IMR-90 (cell line): Measurements from ENCODE around the gene BANF1. TPM values are rescaled to one million over a fixed set of nuclear protein-coding genes. Genes with fewer than 3 reads are reported as not detected.

Source experiments
- ATAC-seq: fragments of 200-7000 bp; cut with Tn5 transposase; 2 replicates; pipeline ENCODE4 v1.9.1; 2020; ENCODE audit warnings: low read depth, mild to moderate bottlenecking, moderate library complexity
- BruUV-seq: library from RNA; stranded (reverse); fragments of 400-500 nt; replicated peaks from 2 replicates; lab custom pipeline; 2021; lab: Mats Ljungman, UMichigan
- CTCF ChIA-PET: fragments of 300-600 bp; formaldehyde crosslinking; extraction: SDS; loops from one replicate; lab custom pipeline; 2021; ENCODE audit warnings: antibody characterized with exemption; lab: Yijun Ruan, JAX
- POLR2A ChIA-PET: fragments of 300-600 bp; sonication (Branson Sonifier 250); formaldehyde crosslinking; loops from one replicate; lab custom pipeline; 2022; ENCODE audit warnings: antibody characterized with exemption; ENCODE audit not compliant: unreplicated experiment; lab: Charles Lee
- DNase-seq: peaks from one replicate; pipeline ENCODE4 v3.0.0; 2013
- H2AFZ ChIP-seq: replicated peaks from 2 replicates; pipeline ENCODE3; 2013; ENCODE audit warnings: low read length, mild to moderate bottlenecking; ENCODE audit not compliant: poor library complexity
- H2AK5ac ChIP-seq: 2 replicates; pipeline ENCODE4 v1.6.1; 2013; ENCODE audit warnings: low read depth, low read length, inconsistent platforms
- H2AK9ac ChIP-seq: replicated peaks from 2 replicates; pipeline ENCODE3; 2013; ENCODE audit warnings: mild to moderate bottlenecking, low read depth, low read length, moderate library complexity; ENCODE audit not compliant: poor library complexity
- H2BK120ac ChIP-seq: 2 replicates; pipeline ENCODE4 v1.6.1; 2013; ENCODE audit warnings: low read depth, low read length, inconsistent platforms
- H2BK15ac ChIP-seq: 3 replicates; pipeline ENCODE4 v1.6.1; 2013; ENCODE audit warnings: low read depth, low read length, inconsistent platforms
- H2BK20ac ChIP-seq: 2 replicates; pipeline ENCODE4 v1.6.1; 2013; ENCODE audit warnings: low read depth, mild to moderate bottlenecking, inconsistent platforms, low read length, moderate library complexity
- H2BK5ac ChIP-seq: 2 replicates; pipeline ENCODE4 v1.6.1; 2013; ENCODE audit warnings: mild to moderate bottlenecking, low read depth, low read length, inconsistent platforms; ENCODE audit not compliant: poor library complexity, severe bottlenecking
- H3K14ac ChIP-seq: replicated peaks from 2 replicates; pipeline ENCODE4 v1.6.1; 2013; ENCODE audit warnings: low read depth, low read length, inconsistent platforms
- H3K18ac ChIP-seq: 2 replicates; pipeline ENCODE4 v1.6.1; 2013; ENCODE audit warnings: low read depth, low read length, control low read depth
- H3K23ac ChIP-seq: 2 replicates; pipeline ENCODE4 v1.6.1; 2013; ENCODE audit warnings: low read depth, low read length, inconsistent platforms
- H3K27ac ChIP-seq: 2 replicates; pipeline ENCODE4 v1.5.1; 2013; ENCODE audit warnings: mild to moderate bottlenecking, control low read depth, low read length; ENCODE audit not compliant: insufficient read depth
- H3K27me3 ChIP-seq: 2 replicates; pipeline ENCODE4 v1.6.1; 2013; ENCODE audit warnings: low read length; ENCODE audit not compliant: control insufficient read depth, insufficient read depth
- H3K36me3 ChIP-seq: 2 replicates; pipeline ENCODE4 v1.6.1; 2013; ENCODE audit warnings: low read length, mixed read lengths; ENCODE audit not compliant: control insufficient read depth, insufficient read depth
- H3K4ac ChIP-seq: 2 replicates; pipeline ENCODE4 v1.6.1; 2013; ENCODE audit warnings: low read depth, low read length, inconsistent platforms
- H3K4me1 ChIP-seq: 2 replicates; pipeline ENCODE4 v1.6.1; 2013; ENCODE audit warnings: low read length, mixed read lengths; ENCODE audit not compliant: control insufficient read depth, insufficient read depth
- H3K4me2 ChIP-seq: 2 replicates; pipeline ENCODE4 v1.6.1; 2013; ENCODE audit warnings: low read depth, mild to moderate bottlenecking, control low read depth, low read length, moderate library complexity
- H3K4me3 ChIP-seq: 2 replicates; pipeline ENCODE4 v1.5.1; 2013; ENCODE audit warnings: low read depth, mild to moderate bottlenecking, control low read depth, low read length, moderate library complexity; ENCODE audit not compliant: insufficient read depth
- H3K56ac ChIP-seq: 2 replicates; pipeline ENCODE4 v1.6.1; 2013; ENCODE audit warnings: low read length, inconsistent platforms; ENCODE audit not compliant: insufficient read depth; ENCODE audit errors: extremely low read depth
- H3K79me1 ChIP-seq, 2 experiments: 2 replicates each; pipeline ENCODE4 v1.6.1; 2013; ENCODE audit warnings: low read length in 2 of 2, inconsistent platforms in 1 of 2, low read depth in 1 of 2
- H3K9ac ChIP-seq: 2 replicates; pipeline ENCODE4 v1.6.1; 2013; ENCODE audit warnings: low read depth, low read length, control low read depth
- H3K9me1 ChIP-seq: 2 replicates; pipeline ENCODE4 v1.6.1; 2013; ENCODE audit warnings: low read length, inconsistent platforms; ENCODE audit not compliant: insufficient read depth
- H3K9me3 ChIP-seq: 2 replicates; pipeline ENCODE4 v1.6.1; 2013; ENCODE audit warnings: low read length; ENCODE audit not compliant: control insufficient read depth, insufficient read depth
- H4K20me1 ChIP-seq: 2 replicates; pipeline ENCODE4 v1.6.1; 2013; ENCODE audit warnings: low read length, inconsistent platforms; ENCODE audit not compliant: insufficient read depth
- H4K5ac ChIP-seq: 2 replicates; pipeline ENCODE4 v1.6.1; 2013; ENCODE audit warnings: mild to moderate bottlenecking, low read depth, low read length, control low read depth
- H4K8ac ChIP-seq, 2 experiments: 2 replicates each; pipeline ENCODE4 v1.6.1; 2013; ENCODE audit warnings: low read depth in 2 of 2, low read length in 2 of 2, control low read depth in 1 of 2, inconsistent platforms in 1 of 2
- H4K91ac ChIP-seq: 2 replicates; pipeline ENCODE4 v1.6.1; 2013; ENCODE audit warnings: low read depth, low read length, inconsistent platforms; ENCODE audit not compliant: insufficient read depth
- BHLHE40 ChIP-seq: fragments of 150-350 bp; IDR thresholded peaks from 2 replicates; pipeline ENCODE4 v1.6.1; 2016; ENCODE audit warnings: mild to moderate bottlenecking, low read depth, low read length
- CEBPB ChIP-seq: IDR thresholded peaks from 2 replicates; pipeline ENCODE4 v1.6.1; 2012; ENCODE audit warnings: low read depth, low read length, improper control_type of control experiment
- CHD1 ChIP-seq: IDR thresholded peaks from 2 replicates; pipeline ENCODE4 v1.6.1; 2012; ENCODE audit warnings: low read depth, low read length, improper control_type of control experiment
- CTCF ChIP-seq: conservative IDR thresholded peaks from 2 replicates; pipeline ENCODE4 v1.5.1; 2012; ENCODE audit warnings: mild to moderate bottlenecking, low read depth, low read length, improper control_type of control experiment
- ELK1 ChIP-seq: fragments of 150-350 bp; IDR thresholded peaks from 2 replicates; pipeline ENCODE4 v1.6.1; 2016; ENCODE audit warnings: low read depth, mild to moderate bottlenecking, low read length, moderate library complexity, borderline replicate concordance
- FOS ChIP-seq: fragments of 150-350 bp; IDR thresholded peaks from 2 replicates; pipeline ENCODE4 v1.6.1; 2016; ENCODE audit warnings: low read depth, low read length
- MAFK ChIP-seq: IDR thresholded peaks from 2 replicates; pipeline ENCODE4 v1.6.1; 2012; ENCODE audit warnings: low read depth, low read length, improper control_type of control experiment
- MAZ ChIP-seq: IDR thresholded peaks from 2 replicates; pipeline ENCODE4 v1.6.1; 2012; ENCODE audit warnings: low read depth, mild to moderate bottlenecking, low read length, improper control_type of control experiment, moderate library complexity, borderline replicate concordance
- MXI1 ChIP-seq: IDR thresholded peaks from 2 replicates; pipeline ENCODE4 v1.6.1; 2012; ENCODE audit warnings: low read depth, mild to moderate bottlenecking, low read length, moderate library complexity, borderline replicate concordance
- NFE2L2 ChIP-seq: fragments of 150-350 bp; IDR thresholded peaks from 2 replicates; pipeline ENCODE4 v1.6.1; 2016; ENCODE audit warnings: low read depth, mild to moderate bottlenecking, low read length
- POLR2A ChIP-seq: IDR thresholded peaks from 2 replicates; pipeline ENCODE4 v1.6.1; 2012; ENCODE audit warnings: mild to moderate bottlenecking, low read depth, low read length
- RAD21 ChIP-seq: IDR thresholded peaks from 2 replicates; pipeline ENCODE4 v1.6.1; 2012; ENCODE audit warnings: low read length, improper control_type of control experiment
- RCOR1 ChIP-seq: IDR thresholded peaks from 2 replicates; pipeline ENCODE4 v1.6.1; 2012; ENCODE audit warnings: mild to moderate bottlenecking, low read length, improper control_type of control experiment; ENCODE audit not compliant: insufficient replicate concordance
- RFX5 ChIP-seq: IDR thresholded peaks from 2 replicates; pipeline ENCODE4 v1.8.0; 2012; ENCODE audit warnings: low read depth, mild to moderate bottlenecking, low read length, moderate library complexity
- SMC3 ChIP-seq: fragments of 150-350 bp; IDR thresholded peaks from 2 replicates; pipeline ENCODE4 v1.6.1; 2016; ENCODE audit warnings: low read depth, mild to moderate bottlenecking, antibody characterized with exemption, low read length, moderate library complexity
- USF2 ChIP-seq: fragments of 150-350 bp; IDR thresholded peaks from 2 replicates; pipeline ENCODE4 v1.6.1; 2017; ENCODE audit warnings: mild to moderate bottlenecking, antibody characterized with exemption, low read length, low read depth
- WGBS, 2 experiments: methylation state at CpG; one replicate each; pipeline versions ENCODE4 v1.1.5 to v1.1.7; 2013; ENCODE audit warnings: missing lambda C conversion rate in 2 of 2; ENCODE audit not compliant: insufficient read length in 1 of 2; ENCODE audit errors: extremely low coverage in 2 of 2; 5-methylcytosine and 5-hydroxymethylcytosine counted together
- dilution Hi-C: fragments of 300-500 bp; cut with HindIII; formaldehyde crosslinking; loops from one replicate; pipeline ENCODE4 v1.14.3; 2018; ENCODE audit warnings: low sequenced_read_pairs; ENCODE audit not compliant: unreplicated experiment
- in situ Hi-C: fragments of 300-500 bp; cut with MboI; formaldehyde crosslinking; loops from 3 replicates; pipeline ENCODE4 v1.14.3; 2019; ENCODE audit warnings: low sequenced_read_pairs, inconsistent platforms, mixed read lengths
- intact Hi-C: fragments of 100-400 bp; cut with micrococcal nuclease; formaldehyde crosslinking; loops from 2 replicates; pipeline ENCODE4 v1.10.0; 2022
- polyA plus RNA-seq, 3 experiments: library from polyadenylated mRNA; depleted of rRNA; stranded (reverse); fragments of >200 nt; gene quantifications; 2 replicates each; pipeline ENCODE4 v1.2.3, GENCODE V29; 2012; ENCODE audit warnings: low replicate concordance in 1 of 3
- total RNA-seq: library from RNA; depleted of rRNA; stranded (reverse); fragments of >200 nt; gene quantifications from 2 replicates; pipeline ENCODE4 v1.2.3, GENCODE V29; 2012

BANF1 gene
- total and polyA plus RNA-seq, 2 of the 4 experiments (the other 2 are of a cell fraction), result 36.6 to 242 TPM

- Histone ChIP-seq H2AFZ (no peak within 1 kb of the TSS), H3K4me1 (peaks cover 6% of the 10 kb centered on the region), H3K27ac (no peak within 1 kb of the TSS), H3K14ac (no peak within 1 kb of the TSS), H3K4me2 (no peak within 1 kb of the TSS), H3K4ac (no peak within 1 kb of the TSS), H3K56ac (no peak within 1 kb of the TSS), H3K18ac (no peak within 1 kb of the TSS), H2BK20ac (no peak within 1 kb of the TSS), H3K4me3 (no peak within 1 kb of the TSS), H2BK15ac (no peak within 1 kb of the TSS), H4K8ac (no peak within 1 kb of the TSS), H3K79me1 (peaks cover 0 to 4% of the 10 kb centered on the region in 2 experiments; a peak in 1 of 4 replicates), H3K9me3 (no peaks in the 10 kb centered on the region), H2BK5ac (no peak within 1 kb of the TSS), H2BK120ac (no peak within 1 kb of the TSS), H3K36me3 (no peaks in the 10 kb centered on the region), H3K27me3 (no peaks in the 10 kb centered on the region; the same call in 1 of the 2 replicates), H4K20me1 (no peaks in the 10 kb centered on the region), H2AK9ac (peak within 1 kb of the TSS; percentile 37), H4K91ac (no peak within 1 kb of the TSS), H3K23ac (no peak within 1 kb of the TSS), H3K9me1 (no peaks in the 10 kb centered on the region), H4K5ac (no peak within 1 kb of the TSS), H3K9ac (no peak within 1 kb of the TSS), H2AK5ac (no peak within 1 kb of the TSS)
- no peak for TF ChIP-seq POLR2A
- TF ChIP-seq FOS, result no peak
- TF ChIP-seq RFX5, result no peak
- no peak for TF ChIP-seq SMC3
- no peak for TF ChIP-seq RAD21
- no peak for TF ChIP-seq BHLHE40
- no peak for TF ChIP-seq MAZ
- no peak for TF ChIP-seq CHD1
- no peak for TF ChIP-seq NFE2L2
- TF ChIP-seq ELK1, result no peak
- TF ChIP-seq MXI1, result no peak
- TF ChIP-seq USF2, result no peak
- TF ChIP-seq CEBPB, result no peak
- TF ChIP-seq CTCF, result no peak
- TF ChIP-seq RCOR1, result no peak
- no peak for TF ChIP-seq MAFK
- ChIA-PET CTCF (interaction anchor here (0.6 kb wide), 1 partner anchor 124 kb away, joined by 4 read pairs; no protein-coding TSS in a partner anchor), POLR2A (interaction anchor here (0.6 kb wide), 1 partner anchor 28 kb away, joined by 3 read pairs; no protein-coding TSS in a partner anchor)
- intact Hi-C loops, result no loop called here
- DNase-seq (no peak), ATAC-seq (no peak)
- dilution Hi-C loops, result no loop called here
- in situ Hi-C loops, result no loop called here
- 90% methylated on average over 12 of the region's 18 CpGs; no CpG with 5 or more reads in 1 of the 2 experiments for WGBS, 2 experiments
- no TSS peak for BruUV-seq
Observed at GRCh38 chr11:66026017-66026529, 23.8 kb downstream of the BANF1 start, which contains the start of gene CATSPER1. Gene CATSPER1 (minus strand): TSS chr11:66026479. CDS start chr11:66026379, 100 bp downstream.
